Mammary epithelial cell (primary cell): ENCODE data around the gene MYMX.

Source experiments
- CTCF ChIP-seq, 2 donors: IDR thresholded peaks in 1 of 2; conservative IDR thresholded peaks in 1 of 2; 2 replicates each; pipeline ENCODE4 v1.5.1; 2011 to 2012; ENCODE audit warnings: inconsistent platforms in 2 of 2, low read length in 2 of 2, mild to moderate bottlenecking in 2 of 2, control low read depth in 1 of 2, low read depth in 1 of 2; ENCODE audit not compliant: insufficient read depth in 1 of 2; ENCODE audit errors: extremely low read depth in 1 of 2
- EZH2 ChIP-seq: IDR thresholded peaks from 2 replicates; pipeline ENCODE4 v1.6.1; 2012; ENCODE audit warnings: low read length, inconsistent platforms, borderline replicate concordance

- TF ChIP-seq CTCF (conservative IDR thresholded peaks at IDR 0.05 in 1 of 2, IDR thresholded peaks at IDR 0.05 in 1 of 2; ENCODE audit: extremely low read depth in 1 of 2, insufficient read depth in 1 of 2, low read depth in 1 of 2, low read length in 2 of 2) (no peak), EZH2 (no peak)
These were observed 16.8 kb upstream of the MYMX start for GRCh38 chr6:44199883-44200282.
